CD4-positive, alpha-beta T cell treated with Interleukin-17A for 4 hours (primary cell): ENCODE results near the gene GRID1.

Experiments
- DNase-seq: peaks from one replicate; pipeline ENCODE4 v3.0.0-alpha.2; 2020; ENCODE audit warnings: mixed read lengths

The GRID1 gene

GRCh38 chr10:85624511-85624910 is 742.1 kb downstream of the GRID1 start:
- no peak for DNase-seq

- no peak for DNase-seq
These were observed 742.8 kb downstream of the GRID1 start for GRCh38 chr10:85623758-85624157.

- DNase-seq: no peak
These were observed 743.3 kb downstream of the GRID1 start for GRCh38 chr10:85623342-85623741.

GRCh38 chr10:85622425-85622824 is 744.2 kb downstream of the GRID1 start:
- no peak for DNase-seq

GRCh38 chr10:85621562-85621961 is 745.0 kb downstream of the GRID1 start:
- no peak for DNase-seq

- no peak for DNase-seq
These were observed 745.8 kb downstream of the GRID1 start for GRCh38 chr10:85620807-85621206.

- DNase-seq: no peak
These were observed 746.8 kb downstream of the GRID1 start for GRCh38 chr10:85619832-85620231.

- DNase-seq: no peak
These were observed 747.8 kb downstream of the GRID1 start for GRCh38 chr10:85618841-85619240.

- no peak for DNase-seq
These were observed 748.6 kb downstream of the GRID1 start for GRCh38 chr10:85617751-85618546.

- no peak for DNase-seq
These were observed 751.0 kb downstream of the GRID1 start for GRCh38 chr10:85615556-85615955.

- no peak for DNase-seq
These were observed 751.6 kb downstream of the GRID1 start for GRCh38 chr10:85614981-85615380.

GRCh38 chr10:85614566-85614965 is 752.0 kb downstream of the GRID1 start:
- DNase-seq: no peak

- no peak for DNase-seq
These were observed 753.2 kb downstream of the GRID1 start for GRCh38 chr10:85613391-85613790.

- DNase-seq: peak; percentile 26
These were observed 753.8 kb downstream of the GRID1 start for GRCh38 chr10:85612833-85613232.

- DNase-seq: peak; percentile 57
These were observed 754.2 kb downstream of the GRID1 start for GRCh38 chr10:85612378-85612775.

GRCh38 chr10:85611746-85612377 is 754.7 kb downstream of the GRID1 start:
- no peak for DNase-seq

- DNase-seq: no peak
These were observed 755.4 kb downstream of the GRID1 start for GRCh38 chr10:85611093-85611740.

GRCh38 chr10:85610381-85611092 is 756.1 kb downstream of the GRID1 start:
- no peak for DNase-seq

- no peak for DNase-seq
These were observed 757.1 kb downstream of the GRID1 start for GRCh38 chr10:85609509-85609908.

GRCh38 chr10:85608706-85609105 is 757.9 kb downstream of the GRID1 start:
- no peak for DNase-seq

- no peak for DNase-seq
These were observed 759.4 kb downstream of the GRID1 start for GRCh38 chr10:85607043-85607695.

- no peak for DNase-seq
These were observed 760.2 kb downstream of the GRID1 start for GRCh38 chr10:85606401-85606800.

- no peak for DNase-seq
These were observed 761.7 kb downstream of the GRID1 start for GRCh38 chr10:85604884-85605283.
